Sigmoid colon (tissue), 7 donors: ENCODE data around the gene ADM. TPM values are rescaled to one million over a fixed set of nuclear protein-coding genes. Genes with fewer than 3 reads are reported as not detected.

Experiments used
- DNase-seq: peaks from one replicate; pipeline ENCODE4 v3.0.0-alpha.2; 2019
- H3K27ac ChIP-seq, 4 donors: fragments of 200-600 bp; sonication (generic); one replicate each; pipeline ENCODE4 v1.5.1; 2016 to 2019; ENCODE audit warnings: mild to moderate bottlenecking in 1 of 4
- H3K27me3 ChIP-seq, 3 donors: fragments of 200-600 bp; sonication (generic); one replicate each; pipeline ENCODE4 v1.5.1; 2019; ENCODE audit warnings: mild to moderate bottlenecking in 1 of 3
- H3K36me3 ChIP-seq, 4 donors: fragments of 200-600 bp; sonication (generic); one replicate each; pipeline ENCODE4 v1.5.1; 2016 to 2019
- H3K4me1 ChIP-seq, 4 donors: fragments of 200-600 bp; sonication (generic); one replicate each; pipeline ENCODE4 v1.5.1; 2017 to 2019
- H3K4me3 ChIP-seq, 4 donors: fragments of 200-600 bp; sonication (generic); one replicate each; pipeline ENCODE4 v1.5.1; 2017 to 2019; ENCODE audit warnings: mild to moderate bottlenecking in 2 of 4, moderate library complexity in 1 of 4
- H3K9me3 ChIP-seq, 4 donors: fragments of 200-600 bp in 3 of 4; sonication (generic) in 3 of 4; one replicate each; pipeline versions ENCODE4 v1.5.1 to v1.6.1; 2013 to 2019
- EP300 ChIP-seq, 4 donors: sonication (generic); formaldehyde crosslinking; IDR thresholded peaks; one replicate each; pipeline ENCODE4 v1.6.1; 2017; ENCODE audit warnings: antibody characterized with exemption in 4 of 4
- POLR2A ChIP-seq, 2 donors: fragments of 450-650 bp; IDR thresholded peaks; one replicate each; pipeline ENCODE4 v1.6.1; 2016; ENCODE audit warnings: antibody characterized with exemption in 2 of 2, mild to moderate bottlenecking in 2 of 2, moderate library complexity in 2 of 2
- POLR2AphosphoS5 ChIP-seq, 4 donors: sonication (generic); formaldehyde crosslinking; IDR thresholded peaks; one replicate each; pipeline ENCODE4 v1.6.1; 2017; ENCODE audit warnings: antibody characterized with exemption in 4 of 4
- WGBS, 2 donors: extraction: QIAGEN DNeasy Blood & Tissue Kit; methylation state at CpG; one replicate each; pipeline ENCODE4 v1.1.7; 2013; 5-methylcytosine and 5-hydroxymethylcytosine counted together
- intact Hi-C: fragments of 100-400 bp; cut with DNase I; formaldehyde crosslinking; loops from one replicate; pipeline ENCODE4 v1.15.1; 2023
- polyA plus RNA-seq, 3 donors: library from polyadenylated mRNA; stranded (reverse); fragments of 200-250 nt; gene quantifications; one replicate each; pipeline ENCODE4 v1.2.3, GENCODE V29; 2013
- total RNA-seq, 4 donors: library from RNA; depleted of rRNA; stranded (reverse); fragments of >200 nt; gene quantifications; one replicate each; pipeline ENCODE4 v1.1.0, GENCODE V29; 2016
- TF ChIP-seq, protein P1 (sequence below), 4 experiments: fragments of 450-650 bp in 3 of 4; fragments of 200-600 bp in 1 of 4; IDR thresholded peaks; one replicate each; pipeline ENCODE4 v1.5.1; 2016 to 2019; ENCODE audit warnings: antibody characterized with exemption in 4 of 4, mild to moderate bottlenecking in 3 of 4, moderate library complexity in 2 of 4
- donor health status: healthy with polysubstance abuse.
- donor health status: Bipolar disorder and iron deficiency.
- donor health status: healthy.

Gene ADM
- total and polyA plus RNA-seq, 7 donors, result 24.0 to 92.5 (median 61.7) TPM

DNA sequence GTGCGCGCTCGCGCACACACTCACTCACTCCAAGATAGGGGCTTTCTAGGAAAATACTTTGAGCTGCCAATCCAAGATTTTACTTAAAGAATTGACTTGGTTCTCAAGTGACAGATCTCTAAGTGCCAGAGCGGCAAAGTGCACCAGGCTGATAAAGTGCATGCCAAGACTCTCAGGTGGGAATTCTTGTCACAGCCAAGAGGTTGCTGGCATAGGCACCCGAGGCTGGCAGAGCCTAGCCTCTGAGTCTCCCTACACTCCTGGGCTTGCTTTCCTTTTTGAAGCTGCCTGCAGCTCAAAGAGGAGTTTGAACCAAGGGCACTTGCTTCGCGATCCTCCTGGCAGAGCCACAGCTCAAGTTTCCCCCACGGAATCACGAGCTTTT, 2.5 kb upstream of the ADM start:
- Histone ChIP-seq H3K27me3 (no peaks in the 10 kb centered on the region), H3K36me3 (no peaks in the 10 kb centered on the region), H3K9me3 (no peaks in the 10 kb centered on the region), H3K4me3 (peak overlapping the region; percentile 38 to 82 (median 70)), H3K4me1 (peaks cover 0 to 43% (median 33%) of the 10 kb centered on the region in 4 donors), H3K27ac (peak overlapping the region; percentile 84 to 97 (median 94))
- WGBS, 2 donors, result 30 to 40% methylated on average over 10 of the region's 10 CpGs
- DNase-seq, result no peak
- TF ChIP-seq, protein P1, sequence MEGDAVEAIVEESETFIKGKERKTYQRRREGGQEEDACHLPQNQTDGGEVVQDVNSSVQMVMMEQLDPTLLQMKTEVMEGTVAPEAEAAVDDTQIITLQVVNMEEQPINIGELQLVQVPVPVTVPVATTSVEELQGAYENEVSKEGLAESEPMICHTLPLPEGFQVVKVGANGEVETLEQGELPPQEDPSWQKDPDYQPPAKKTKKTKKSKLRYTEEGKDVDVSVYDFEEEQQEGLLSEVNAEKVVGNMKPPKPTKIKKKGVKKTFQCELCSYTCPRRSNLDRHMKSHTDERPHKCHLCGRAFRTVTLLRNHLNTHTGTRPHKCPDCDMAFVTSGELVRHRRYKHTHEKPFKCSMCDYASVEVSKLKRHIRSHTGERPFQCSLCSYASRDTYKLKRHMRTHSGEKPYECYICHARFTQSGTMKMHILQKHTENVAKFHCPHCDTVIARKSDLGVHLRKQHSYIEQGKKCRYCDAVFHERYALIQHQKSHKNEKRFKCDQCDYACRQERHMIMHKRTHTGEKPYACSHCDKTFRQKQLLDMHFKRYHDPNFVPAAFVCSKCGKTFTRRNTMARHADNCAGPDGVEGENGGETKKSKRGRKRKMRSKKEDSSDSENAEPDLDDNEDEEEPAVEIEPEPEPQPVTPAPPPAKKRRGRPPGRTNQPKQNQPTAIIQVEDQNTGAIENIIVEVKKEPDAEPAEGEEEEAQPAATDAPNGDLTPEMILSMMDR (IDR thresholded peaks at IDR 0.05), result no peak
- TF ChIP-seq POLR2AphosphoS5 (IDR thresholded peaks at IDR 0.05), result no peak
- no peak for TF ChIP-seq POLR2A (IDR thresholded peaks at IDR 0.05)
- TF ChIP-seq EP300 (IDR thresholded peaks at IDR 0.05), result no peak
- intact Hi-C loops, result loop anchor here (1.0 kb wide), 1 partner anchor 8 kb away; the partner anchor contains the start of gene SBF2

DNA sequence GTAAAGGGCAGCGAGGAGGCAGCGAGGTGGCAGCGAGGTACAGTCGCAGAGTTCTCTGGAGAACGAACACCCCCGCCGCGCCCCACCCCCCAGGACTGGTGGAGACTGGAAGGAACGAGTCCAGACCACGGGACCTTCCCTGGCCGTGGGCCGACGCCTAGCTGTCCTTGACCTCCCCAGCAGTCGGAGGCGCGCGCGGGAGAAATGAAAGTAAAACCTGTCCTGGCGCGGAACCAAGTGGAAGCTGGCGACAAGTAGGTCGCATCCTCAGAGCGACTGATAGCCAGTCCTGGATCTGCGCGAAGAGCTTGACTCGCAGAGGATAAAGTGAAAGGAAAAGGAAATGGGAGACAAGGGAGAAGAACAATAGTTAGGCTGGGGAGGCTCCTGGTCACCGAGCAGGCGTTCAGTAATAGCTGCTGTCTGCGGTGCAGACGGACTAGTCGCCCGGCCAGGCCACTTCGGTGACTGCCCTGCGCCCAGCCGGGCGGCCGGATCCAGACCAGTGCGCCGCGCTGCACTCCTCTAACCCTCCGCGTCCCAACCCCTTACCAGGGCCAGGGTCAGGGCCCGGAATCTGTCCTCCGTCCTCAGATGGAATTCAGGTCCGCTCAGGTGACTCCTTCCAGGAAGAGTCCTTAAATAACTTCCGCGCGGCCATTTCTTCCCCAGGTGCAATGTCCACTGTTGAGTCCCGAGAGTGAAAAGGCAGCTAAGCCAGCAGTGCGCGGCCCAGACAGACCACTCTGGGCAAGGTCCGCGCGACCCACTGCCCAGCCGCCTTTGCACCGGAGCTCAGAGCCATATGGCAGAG, 1.9 kb upstream of the ADM start:
- DNase-seq, result peak; percentile 96
- intact Hi-C loops, result loop anchor here (1.0 kb wide), 1 partner anchor 9 kb away; the partner anchor contains the start of gene SBF2
- Histone ChIP-seq H3K36me3 (no peaks in the 10 kb centered on the region), H3K27me3 (no peaks in the 10 kb centered on the region), H3K4me3 (peak overlapping the region; percentile 38 to 82 (median 70)), H3K4me1 (peaks cover 0 to 47% (median 34%) of the 10 kb centered on the region in 4 donors), H3K27ac (peak overlapping the region; percentile 84 to 97 (median 94)), H3K9me3 (no peaks in the 10 kb centered on the region)
- TF ChIP-seq EP300 (IDR thresholded peaks at IDR 0.05), result peak in 2 of 4 donors; percentile 38 to 67
- peak; percentile 60 to 85 (median 72) for TF ChIP-seq POLR2AphosphoS5 (IDR thresholded peaks at IDR 0.05)
- peak in 1 of 2 donors; percentile 43 for TF ChIP-seq POLR2A (IDR thresholded peaks at IDR 0.05)
- TF ChIP-seq, protein P1 (IDR thresholded peaks at IDR 0.05), result no peak
- 1% methylated on average over 56 of the region's 56 CpGs for WGBS, 2 donors

DNA sequence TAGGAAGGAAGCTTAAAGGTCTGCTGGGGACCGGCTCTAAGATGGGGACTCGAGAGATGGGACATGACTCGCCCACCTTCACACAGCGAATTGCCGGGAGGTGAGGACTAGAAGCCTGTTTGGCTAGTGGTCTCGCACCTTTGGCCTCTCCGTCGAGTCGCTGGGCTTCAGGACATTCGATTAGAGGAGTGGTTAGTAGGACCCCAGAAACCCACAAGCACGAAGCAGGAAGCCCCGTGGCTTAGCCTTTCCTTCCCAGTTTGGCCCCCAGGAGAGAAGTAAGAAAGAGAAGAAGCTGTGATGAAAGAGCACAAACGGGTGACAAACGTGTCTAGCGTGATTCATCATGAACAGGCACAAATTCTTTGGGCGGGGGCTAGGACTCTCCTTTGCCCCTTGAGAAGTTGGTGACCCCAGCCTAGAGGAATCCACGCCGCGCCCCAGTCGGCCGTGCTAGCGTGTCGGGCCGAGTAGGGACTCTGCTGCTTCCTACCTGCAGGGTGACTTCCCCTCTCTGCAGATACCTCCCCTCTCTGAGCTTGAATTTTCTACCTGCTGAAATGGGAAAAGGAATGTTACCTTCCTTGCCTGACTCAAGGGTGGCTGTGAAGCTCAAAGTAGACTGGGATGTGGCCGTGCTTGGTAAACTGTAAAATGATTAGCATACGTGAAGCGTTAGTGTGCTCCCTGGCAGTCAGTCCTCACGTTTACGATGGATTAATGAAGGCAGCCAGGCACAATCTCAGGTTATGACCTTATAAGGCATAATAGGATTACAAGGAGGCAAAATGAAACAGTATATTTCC, 1.1 kb upstream of the ADM start:
- WGBS, 2 donors, result 3 to 10% methylated on average over 29 of the region's 29 CpGs
- H3K36me3 ChIP-seq, result no peaks in the 10 kb centered on the region
- DNase-seq, result no peak
- H3K4me1 ChIP-seq, result peaks cover 0 to 54% (median 42%) of the 10 kb centered on the region in 4 donors
- H3K4me3 ChIP-seq, result peak overlapping the region; percentile 65 to 82 (median 71)
- TF ChIP-seq EP300 (IDR thresholded peaks at IDR 0.05) (no peak), POLR2AphosphoS5 (IDR thresholded peaks at IDR 0.05) (peak in 1 of 4 donors; percentile 14), POLR2A (IDR thresholded peaks at IDR 0.05) (peak in 1 of 2 donors; percentile 23)
- TF ChIP-seq, protein P1 (IDR thresholded peaks at IDR 0.05), result no peak
- intact Hi-C loops, result no loop called here
- no peaks in the 10 kb centered on the region for H3K9me3 ChIP-seq
- H3K27ac ChIP-seq, result peak overlapping the region; percentile 84 to 97 (median 94)
- H3K27me3 ChIP-seq, result no peaks in the 10 kb centered on the region

DNA sequence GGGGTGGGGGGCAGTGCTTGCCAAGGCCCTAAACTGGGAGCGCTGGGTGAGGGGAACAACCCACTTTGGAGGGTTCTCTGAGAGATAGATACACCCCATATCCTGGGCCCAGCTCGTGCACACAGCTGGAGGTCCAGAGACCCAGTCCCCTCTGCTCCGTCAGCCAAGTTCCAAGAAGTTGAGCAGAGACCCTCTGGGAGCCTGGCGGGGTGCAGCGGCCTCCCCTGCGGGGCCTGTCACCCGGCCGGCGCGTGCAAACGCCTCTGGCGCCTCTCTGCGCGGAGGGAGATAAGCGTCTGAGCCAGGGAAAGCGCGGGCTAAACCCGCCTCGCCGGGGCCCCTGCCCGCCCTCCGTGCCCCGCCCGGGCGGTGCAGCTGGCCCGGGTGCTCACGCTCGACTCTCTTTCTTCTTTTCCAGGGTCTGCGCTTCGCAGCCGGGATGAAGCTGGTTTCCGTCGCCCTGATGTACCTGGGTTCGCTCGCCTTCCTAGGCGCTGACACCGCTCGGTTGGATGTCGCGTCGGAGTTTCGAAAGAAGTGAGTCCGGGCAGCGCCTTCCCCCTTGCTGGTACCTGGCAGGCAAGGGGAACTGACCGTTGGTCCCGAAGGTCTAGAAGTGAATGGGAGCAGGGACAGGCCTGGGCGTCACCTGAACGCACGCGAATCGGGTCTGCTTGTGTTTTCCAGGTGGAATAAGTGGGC, 540 bp downstream of the ADM start:
- peak overlapping the region; percentile 84 to 97 (median 94) for H3K27ac ChIP-seq
- peaks cover 0 to 71% (median 53%) of the 10 kb centered on the region in 4 donors for H3K4me1 ChIP-seq
- no peaks in the 10 kb centered on the region for H3K9me3 ChIP-seq
- DNase-seq, result peak; percentile 75
- peak overlapping the region; percentile 65 to 82 (median 71) for H3K4me3 ChIP-seq
- no peaks in the 10 kb centered on the region for H3K27me3 ChIP-seq
- WGBS, 2 donors, result 0 to 1% methylated on average over 51 of the region's 51 CpGs
- no peaks in the 10 kb centered on the region for H3K36me3 ChIP-seq
- TF ChIP-seq, protein P1 (IDR thresholded peaks at IDR 0.05), result no peak
- TF ChIP-seq POLR2AphosphoS5 (IDR thresholded peaks at IDR 0.05) (peak in 3 of 4 donors; percentile 12 to 19 (median 18)), POLR2A (IDR thresholded peaks at IDR 0.05) (no peak)
- intact Hi-C loops, result loop anchor here (1.0 to 5.0 kb wide), 7 partner anchors 97 to 693 kb away; partner anchors contain the start of gene SWAP70
